GM12892 (cell line): ENCODE results near the gene LOXL1.
A peak's percentile ranks its signal among the peaks of the same experiment; 100 is the strongest.

Experiments
- DNase-seq: peaks from one replicate; pipeline ENCODE4 v3.0.0; 2011; ENCODE audit not compliant: insufficient read length
- FAIRE-seq: peaks from 2 replicates; lab custom pipeline; 2011; peaks lifted over from hg19 to GRCh38; lab: Jason Lieb, UNC
- POLR2A ChIP-seq: IDR thresholded peaks from 2 replicates; pipeline ENCODE4 v1.6.1; 2011; ENCODE audit warnings: low read depth, low read length, control low read depth
- POLR2AphosphoS5 ChIP-seq: IDR thresholded peaks from 2 replicates; pipeline ENCODE4 v1.6.1; 2011; ENCODE audit warnings: low read depth, low read length, control low read depth
- TAF1 ChIP-seq: IDR thresholded peaks from 2 replicates; pipeline ENCODE4 v1.6.1; 2011; ENCODE audit warnings: low read depth, mild to moderate bottlenecking, control low read depth, low read length, borderline replicate concordance

LOXL1 gene

DNA sequence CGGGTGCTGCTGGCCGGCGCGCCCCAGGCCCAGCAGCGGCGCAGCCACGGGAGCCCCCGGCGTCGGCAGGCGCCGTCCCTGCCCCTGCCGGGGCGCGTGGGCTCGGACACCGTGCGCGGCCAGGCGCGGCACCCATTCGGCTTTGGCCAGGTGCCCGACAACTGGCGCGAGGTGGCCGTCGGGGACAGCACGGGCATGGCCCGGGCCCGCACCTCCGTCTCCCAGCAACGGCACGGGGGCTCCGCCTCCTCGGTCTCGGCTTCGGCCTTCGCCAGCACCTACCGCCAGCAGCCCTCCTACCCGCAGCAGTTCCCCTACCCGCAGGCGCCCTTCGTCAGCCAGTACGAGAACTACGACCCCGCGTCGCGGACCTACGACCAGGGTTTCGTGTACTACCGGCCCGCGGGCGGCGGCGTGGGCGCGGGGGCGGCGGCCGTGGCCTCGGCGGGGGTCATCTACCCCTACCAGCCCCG, 777 bp downstream of the LOXL1 start:
- FAIRE-seq: no peak
- no peak for DNase-seq
- TF ChIP-seq POLR2A (no peak), TAF1 (no peak), POLR2AphosphoS5 (no peak)

DNA sequence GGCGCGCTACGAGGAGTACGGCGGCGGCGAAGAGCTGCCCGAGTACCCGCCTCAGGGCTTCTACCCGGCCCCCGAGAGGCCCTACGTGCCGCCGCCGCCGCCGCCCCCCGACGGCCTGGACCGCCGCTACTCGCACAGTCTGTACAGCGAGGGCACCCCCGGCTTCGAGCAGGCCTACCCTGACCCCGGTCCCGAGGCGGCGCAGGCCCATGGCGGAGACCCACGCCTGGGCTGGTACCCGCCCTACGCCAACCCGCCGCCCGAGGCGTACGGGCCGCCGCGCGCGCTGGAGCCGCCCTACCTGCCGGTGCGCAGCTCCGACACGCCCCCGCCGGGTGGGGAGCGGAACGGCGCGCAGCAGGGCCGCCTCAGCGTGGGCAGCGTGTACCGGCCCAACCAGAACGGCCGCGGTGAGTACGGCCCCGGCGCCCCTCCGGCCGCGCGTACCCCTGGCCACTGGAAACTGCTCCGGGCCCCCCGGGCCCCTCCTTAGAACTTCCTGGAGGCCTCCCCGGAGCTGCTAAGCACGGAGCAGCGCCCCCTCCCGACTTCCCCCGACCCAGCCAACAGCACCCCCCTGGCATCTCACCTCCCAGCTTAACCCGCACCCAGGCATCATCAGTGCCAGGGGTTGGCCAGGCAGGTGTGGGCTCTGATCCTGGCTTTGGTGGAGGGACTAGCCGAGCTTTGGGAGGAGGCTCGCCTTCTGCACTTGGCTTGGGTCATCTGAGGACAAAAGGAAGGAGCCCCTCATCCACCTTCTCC, 1.4 kb downstream of the LOXL1 start:
- DNase-seq (peak; percentile 63), FAIRE-seq (no peak)
- no peak for TF ChIP-seq TAF1
- TF ChIP-seq POLR2AphosphoS5: no peak
- TF ChIP-seq POLR2A: no peak

- FAIRE-seq (no peak), DNase-seq (no peak)
- TF ChIP-seq TAF1: no peak
These were observed 1.9 kb downstream of the LOXL1 start for GRCh38 chr15:73928241-73928579.

DNA sequence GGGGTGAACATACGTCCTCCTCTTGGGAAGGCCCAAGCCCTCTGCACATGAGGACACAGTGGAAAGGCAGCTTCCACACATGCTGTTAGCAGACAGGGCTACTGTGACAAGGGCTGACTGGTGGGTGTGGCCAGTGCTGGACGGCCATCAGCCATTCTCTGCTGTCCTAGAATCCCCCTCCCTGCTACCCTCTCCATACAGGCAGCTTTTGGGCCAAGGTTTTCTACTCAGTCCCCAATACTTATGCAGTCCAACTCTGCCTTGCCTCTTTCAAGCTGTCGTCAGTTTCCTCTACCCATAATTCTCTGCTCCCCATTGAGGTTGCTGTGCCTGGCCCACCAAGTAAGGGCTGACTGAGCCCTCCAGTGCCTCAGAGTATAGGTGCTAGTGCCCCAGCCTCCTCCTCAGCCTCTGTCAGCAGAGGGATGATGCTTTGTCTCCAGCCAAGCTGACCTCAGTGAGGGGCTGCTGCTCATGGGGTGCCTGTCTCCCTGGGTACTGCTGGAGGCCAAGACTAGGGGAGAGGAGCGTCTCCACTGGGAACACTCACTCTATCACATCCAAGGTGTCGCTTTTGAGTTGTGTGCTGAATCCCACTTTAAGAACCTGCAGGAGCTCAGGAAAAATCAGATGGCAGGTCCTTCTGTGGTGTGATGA, 2.8 kb downstream of the LOXL1 start:
- DNase-seq: no peak
- TF ChIP-seq POLR2A: no peak
- no peak for TF ChIP-seq POLR2AphosphoS5
- TF ChIP-seq TAF1: no peak
- FAIRE-seq: no peak

DNA sequence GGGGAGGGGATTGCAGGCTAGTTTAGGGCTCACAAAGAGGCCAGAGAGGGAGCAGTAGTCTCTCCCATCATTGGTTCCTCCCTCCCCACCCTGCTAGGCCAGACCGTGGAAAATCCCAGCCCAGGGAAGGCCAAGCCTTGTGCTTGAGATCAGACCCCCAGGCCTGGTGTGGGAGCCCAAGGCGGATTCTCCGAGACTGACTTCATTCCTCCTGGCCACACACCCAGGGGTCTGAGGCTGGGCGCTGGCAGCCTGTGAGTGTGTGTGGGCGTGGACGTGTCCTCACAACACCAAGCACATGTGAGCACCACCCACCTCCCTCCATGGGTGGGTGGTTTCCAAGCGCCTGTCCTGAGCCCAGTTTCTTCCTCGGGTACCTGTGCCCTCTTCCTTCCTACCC, 4.1 kb downstream of the LOXL1 start:
- FAIRE-seq: no peak
- no peak for DNase-seq

DNA sequence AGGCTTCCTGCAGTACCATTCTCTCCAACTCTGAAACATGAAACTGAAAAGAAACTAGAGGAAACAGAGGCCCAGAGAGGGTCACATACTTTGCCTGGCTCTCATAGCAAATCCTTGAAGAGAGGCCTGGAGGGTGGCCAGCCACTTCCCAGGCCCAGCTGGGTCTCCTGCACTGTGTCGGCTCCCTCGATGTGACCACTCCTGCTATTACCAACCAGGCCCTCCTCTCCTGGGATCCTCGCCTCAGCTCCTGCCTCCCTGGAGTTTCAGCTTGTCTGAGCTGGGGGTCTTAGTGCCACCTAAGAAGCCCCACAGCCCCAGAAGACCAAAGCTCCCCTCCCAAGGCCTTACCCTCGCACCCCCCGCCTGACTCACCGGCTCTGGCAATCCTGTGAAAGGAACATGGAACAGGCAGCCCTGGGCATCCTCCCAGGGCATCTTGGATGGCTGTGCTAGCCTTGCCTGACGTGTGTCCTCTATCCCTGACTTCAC, 4.6 kb downstream of the LOXL1 start:
- DNase-seq: no peak
- TF ChIP-seq TAF1: no peak
- TF ChIP-seq POLR2A: no peak
- TF ChIP-seq POLR2AphosphoS5: no peak
- FAIRE-seq: no peak

More for the DNA sequence above, 4.1 kb downstream of the LOXL1 start:
- no peak for TF ChIP-seq POLR2AphosphoS5
- no peak for TF ChIP-seq TAF1
- TF ChIP-seq POLR2A: no peak

GRCh38 chr15:73931441-73931840, 5.2 kb downstream of the LOXL1 start:
- TF ChIP-seq POLR2AphosphoS5 (no peak), TAF1 (no peak), POLR2A (no peak)
- DNase-seq: no peak
- no peak for FAIRE-seq

GRCh38 chr15:73932381-73933191, 6.3 kb downstream of the LOXL1 start:
- TF ChIP-seq POLR2A (no peak), POLR2AphosphoS5 (no peak), TAF1 (no peak)
- FAIRE-seq: no peak
- DNase-seq: no peak

DNA sequence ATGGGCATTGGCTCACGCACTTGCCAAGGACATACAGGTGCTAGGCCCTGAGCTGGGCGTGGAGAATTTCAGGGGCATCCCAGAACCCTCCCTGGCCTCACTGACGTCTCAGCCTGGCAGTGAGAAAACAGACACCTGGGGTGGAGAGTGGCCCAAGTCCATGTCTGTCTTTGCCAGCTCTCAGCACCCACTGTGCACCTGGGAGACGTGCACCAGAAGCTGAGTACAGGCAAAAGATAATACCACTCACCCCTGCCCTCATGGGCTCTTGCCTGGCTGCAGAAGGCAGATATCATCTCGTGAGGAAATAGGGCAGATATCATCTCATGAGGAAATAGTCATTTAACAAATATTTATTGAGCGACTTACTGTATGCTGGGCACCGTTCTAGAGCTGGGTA, 8.0 kb downstream of the LOXL1 start:
- DNase-seq (no peak), FAIRE-seq (no peak)
- TF ChIP-seq TAF1 (no peak), POLR2A (no peak), POLR2AphosphoS5 (no peak)

GRCh38 chr15:73935547-73935946, 9.3 kb downstream of the LOXL1 start:
- FAIRE-seq (no peak), DNase-seq (no peak)
- no peak for TF ChIP-seq POLR2AphosphoS5
- no peak for TF ChIP-seq POLR2A
- no peak for TF ChIP-seq TAF1

DNA sequence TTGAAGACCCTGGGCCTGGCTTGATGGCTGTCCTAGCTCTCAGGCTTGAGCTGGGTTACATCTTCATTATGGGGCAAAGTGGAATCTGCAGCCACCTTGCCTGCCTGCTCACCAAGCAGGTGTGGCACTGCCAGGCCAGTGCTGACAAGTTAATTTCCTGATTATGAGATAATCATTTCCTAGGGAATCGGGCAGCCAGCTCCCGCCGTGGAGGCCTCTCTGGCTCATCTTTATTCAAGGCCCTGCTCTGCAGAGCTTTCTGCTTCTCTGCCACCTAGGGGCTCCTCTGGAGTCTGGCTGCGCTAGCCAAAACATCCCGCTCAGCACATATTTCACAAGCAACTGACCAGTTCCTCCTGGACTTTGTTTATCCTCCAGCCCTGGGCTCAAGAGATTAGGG, 9.9 kb downstream of the LOXL1 start:
- no peak for TF ChIP-seq POLR2AphosphoS5
- TF ChIP-seq POLR2A: no peak
- TF ChIP-seq TAF1: no peak
- DNase-seq (no peak), FAIRE-seq (no peak)
